H9 (cell line): ENCODE data around the gene SNX30. TPM values are rescaled to one million over a fixed set of nuclear protein-coding genes. Genes with fewer than 3 reads are reported as not detected.

ENCODE experiments used
- DNase-seq: peaks from one replicate; pipeline ENCODE4 v3.0.0-alpha.2; 2017
- H2AFZ ChIP-seq: one replicate; pipeline ENCODE4 v1.6.1; 2013; ENCODE audit warnings: mild to moderate bottlenecking, low read length, control low read depth, moderate library complexity
- H2AK5ac ChIP-seq: 2 replicates; pipeline ENCODE4 v1.6.1; 2013; ENCODE audit warnings: low read length, control low read depth, mixed read lengths; ENCODE audit not compliant: insufficient read length
- H2BK120ac ChIP-seq: one replicate; pipeline ENCODE4 v1.6.1; 2013; ENCODE audit warnings: low read depth, mild to moderate bottlenecking, low read length, control low read depth, inconsistent platforms; ENCODE audit not compliant: poor library complexity, severe bottlenecking
- H2BK12ac ChIP-seq: 2 replicates; pipeline ENCODE4 v1.6.1; 2013; ENCODE audit warnings: low read length, control low read depth, mixed read lengths, low read depth; ENCODE audit not compliant: insufficient read length
- H2BK15ac ChIP-seq: 2 replicates; pipeline ENCODE4 v1.6.1; 2013; ENCODE audit warnings: low read depth, low read length, control low read depth
- H2BK20ac ChIP-seq: one replicate; pipeline ENCODE4 v1.6.1; 2013; ENCODE audit warnings: low read depth, mild to moderate bottlenecking, low read length, control low read depth, inconsistent platforms; ENCODE audit not compliant: poor library complexity, severe bottlenecking
- H2BK5ac ChIP-seq: 2 replicates; pipeline ENCODE4 v1.6.1; 2013; ENCODE audit warnings: low read length, control low read depth, mixed read lengths; ENCODE audit not compliant: insufficient read length
- H3K14ac ChIP-seq: 2 replicates; pipeline ENCODE4 v1.6.1; 2013; ENCODE audit warnings: low read length, control low read depth; ENCODE audit not compliant: insufficient read depth
- H3K18ac ChIP-seq: 2 replicates; pipeline ENCODE4 v1.6.1; 2013; ENCODE audit warnings: low read depth, mild to moderate bottlenecking, mixed read lengths, low read length, control low read depth; ENCODE audit not compliant: insufficient read length
- H3K23ac ChIP-seq: 2 replicates; pipeline ENCODE4 v1.6.1; 2013; ENCODE audit warnings: low read length, control low read depth, mixed read lengths, low read depth; ENCODE audit not compliant: insufficient read length
- H3K23me2 ChIP-seq: 2 replicates; pipeline ENCODE4 v1.6.1; 2013; ENCODE audit warnings: low read depth, mild to moderate bottlenecking, mixed read lengths, low read length, control low read depth; ENCODE audit not compliant: insufficient read length, poor library complexity, severe bottlenecking
- H3K27ac ChIP-seq: 2 replicates; pipeline ENCODE4 v1.5.1; 2013; ENCODE audit warnings: low read length, control low read depth, mixed read lengths, low read depth; ENCODE audit not compliant: insufficient read length
- H3K27me3 ChIP-seq: 2 replicates; pipeline ENCODE4 v1.6.1; 2013; ENCODE audit warnings: low read length, control low read depth, inconsistent platforms; ENCODE audit not compliant: insufficient read depth
- H3K4ac ChIP-seq: 2 replicates; pipeline ENCODE4 v1.6.1; 2013; ENCODE audit warnings: low read depth, mild to moderate bottlenecking, control low read depth, inconsistent platforms, low read length, moderate library complexity
- H3K4me1 ChIP-seq: 2 replicates; pipeline ENCODE4 v1.6.1; 2013; ENCODE audit warnings: low read length, control low read depth, inconsistent platforms; ENCODE audit not compliant: insufficient read depth
- H3K4me2 ChIP-seq: 2 replicates; pipeline ENCODE4 v1.6.1; 2013; ENCODE audit warnings: low read length, control low read depth, mixed read lengths; ENCODE audit not compliant: insufficient read length, insufficient read depth
- H3K56ac ChIP-seq: 2 replicates; pipeline ENCODE4 v1.6.1; 2013; ENCODE audit warnings: low read depth, mild to moderate bottlenecking, mixed read lengths, low read length, control low read depth; ENCODE audit not compliant: insufficient read length
- H3K79me1 ChIP-seq: 2 replicates; pipeline ENCODE4 v1.6.1; 2013; ENCODE audit warnings: low read depth, mild to moderate bottlenecking, moderate library complexity, low read length, control low read depth, inconsistent platforms; ENCODE audit not compliant: insufficient read depth, poor library complexity, severe bottlenecking
- H3K79me2 ChIP-seq: 2 replicates; pipeline ENCODE4 v1.6.1; 2013; ENCODE audit warnings: low read length, control low read depth, inconsistent platforms; ENCODE audit not compliant: insufficient read depth
- H3K9ac ChIP-seq: 2 replicates; pipeline ENCODE4 v1.6.1; 2013; ENCODE audit warnings: low read length, control low read depth, mixed read lengths; ENCODE audit not compliant: insufficient read length; ENCODE audit errors: extremely low read depth
- H3K9me3 ChIP-seq: one replicate; pipeline ENCODE4 v1.6.1; 2013; ENCODE audit warnings: low read depth, low read length, inconsistent platforms; ENCODE audit not compliant: control insufficient read depth
- H3T11ph ChIP-seq: one replicate; pipeline ENCODE4 v1.6.1; 2013; ENCODE audit warnings: mild to moderate bottlenecking, low read length, control low read depth, inconsistent platforms
- H4K20me1 ChIP-seq: one replicate; pipeline ENCODE4 v1.6.1; 2013; ENCODE audit not compliant: control insufficient read depth, insufficient read length, insufficient read depth
- H4K5ac ChIP-seq: 2 replicates; pipeline ENCODE4 v1.6.1; 2013; ENCODE audit warnings: low read depth, mild to moderate bottlenecking, mixed read lengths, low read length, control low read depth; ENCODE audit not compliant: insufficient read length
- H4K8ac ChIP-seq: replicated peaks from 2 replicates; pipeline ENCODE4 v1.6.1; 2013; ENCODE audit warnings: low read length, control low read depth, mixed read lengths, low read depth; ENCODE audit not compliant: insufficient read length
- H4K91ac ChIP-seq: 2 replicates; pipeline ENCODE4 v1.6.1; 2013; ENCODE audit warnings: low read depth, mild to moderate bottlenecking, moderate library complexity, mixed read lengths, low read length, control low read depth; ENCODE audit not compliant: insufficient read length
- H3K27ac Mint-ChIP-seq, 3 experiments: 2 replicates in 2 of 3; 3 replicates in 1 of 3; pipeline ENCODE4 v1.8.0; 2020 to 2021; ENCODE audit warnings: mixed read lengths in 3 of 3, mild to moderate bottlenecking in 1 of 3, moderate library complexity in 1 of 3
- H3K27me3 Mint-ChIP-seq: 2 replicates; pipeline ENCODE4 v1.8.0; 2021; ENCODE audit warnings: low read depth, mild to moderate bottlenecking, moderate library complexity, mixed read lengths
- H3K36me3 Mint-ChIP-seq, 3 experiments: 2 replicates in 2 of 3; 3 replicates in 1 of 3; pipeline ENCODE4 v1.8.0; 2020 to 2021; ENCODE audit warnings: low read depth in 3 of 3, mixed read lengths in 3 of 3; ENCODE audit not compliant: insufficient read depth in 1 of 3
- H3K4me1 Mint-ChIP-seq, 2 experiments: 2 replicates each; pipeline ENCODE4 v1.8.0; 2020; ENCODE audit warnings: mixed read lengths in 2 of 2
- H3K4me3 Mint-ChIP-seq, 2 experiments: 2 replicates in 1 of 2; 3 replicates in 1 of 2; pipeline ENCODE4 v1.8.0; 2020 to 2021; ENCODE audit warnings: mild to moderate bottlenecking in 2 of 2, mixed read lengths in 2 of 2, moderate library complexity in 1 of 2
- H3K9me3 Mint-ChIP-seq, 2 experiments: 2 replicates in 1 of 2; 3 replicates in 1 of 2; pipeline ENCODE4 v1.8.0; 2020; ENCODE audit warnings: mild to moderate bottlenecking in 2 of 2, mixed read lengths in 2 of 2, moderate library complexity in 1 of 2
- CTCF ChIP-seq: fragments of 200-600 bp; sonication (generic); conservative IDR thresholded peaks from 3 replicates; pipeline ENCODE4 v1.8.0; 2021; ENCODE audit warnings: antibody characterized with exemption, mild to moderate bottlenecking
- WGBS: extraction: QIAGEN DNeasy Blood & Tissue Kit; methylation state at CpG from one replicate; pipeline ENCODE4 v1.1.7; 2013; ENCODE audit warnings: missing lambda C conversion rate, low lambda C conversion rate, mixed read lengths; ENCODE audit not compliant: insufficient read length; ENCODE audit errors: extremely low coverage; 5-methylcytosine and 5-hydroxymethylcytosine counted together
- total RNA-seq: library from RNA; stranded (reverse); gene quantifications from 2 replicates; pipeline ENCODE4 v1.2.1, GENCODE V29; 2021

Gene SNX30
- total RNA-seq, 1 experiment from 2014 or later, result 10.3 TPM

DNA sequence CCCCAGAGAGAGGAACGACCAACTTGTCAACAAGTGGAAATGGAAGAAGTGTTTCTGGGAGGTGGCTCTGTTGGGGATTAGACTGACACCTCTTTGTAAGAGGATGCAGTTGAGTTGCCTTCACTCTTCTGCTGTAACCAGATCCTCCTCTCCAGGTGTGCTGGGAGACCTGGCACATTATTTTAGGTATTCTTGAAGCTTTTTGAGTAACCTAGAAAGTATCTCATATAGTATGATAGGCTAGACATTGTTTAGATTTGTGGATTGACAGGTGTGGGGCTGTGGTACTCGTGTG is 21.6 kb downstream of the SNX30 start:
- Histone ChIP-seq H3K4me2 (no peak overlapping the region), H2AFZ (no peak overlapping the region), H3K14ac (no peak overlapping the region), H3K56ac (no peak overlapping the region), H3K9me3 (no peaks in the 10 kb centered on the region), H2BK120ac (no peak overlapping the region), H2BK15ac (no peak overlapping the region), H3T11ph (no peak overlapping the region), H3K79me2 (no peaks in the 10 kb centered on the region), H2BK20ac (no peak overlapping the region), H4K5ac (no peak overlapping the region), H2AK5ac (no peak overlapping the region), H3K27ac (no peak overlapping the region), H4K8ac (no peak overlapping the region), H3K23ac (no peak overlapping the region), H3K79me1 (no peaks in the 10 kb centered on the region), H3K9ac (no peak overlapping the region), H3K4me1 (peaks cover 4% of the 10 kb centered on the region; the same call in 1 of the 2 replicates), H3K27me3 (no peaks in the 10 kb centered on the region), H2BK5ac (no peak overlapping the region), H3K18ac (no peak overlapping the region), H2BK12ac (no peak overlapping the region), H3K23me2 (no peaks in the 10 kb centered on the region), H4K20me1 (no peaks in the 10 kb centered on the region), H3K4ac (no peak overlapping the region), H4K91ac (no peak overlapping the region)
- no peak overlapping the region for H3K27ac Mint-ChIP-seq
- peaks cover 25 to 28% of the 10 kb centered on the region in 2 experiments for H3K4me1 Mint-ChIP-seq
- WGBS, result no CpG with 5 or more reads among the region's 2 CpGs
- no peaks in the 10 kb centered on the region for H3K9me3 Mint-ChIP-seq
- no peak for TF ChIP-seq CTCF
- H3K36me3 Mint-ChIP-seq, result peaks cover 0 to 4% (median 1%) of the 10 kb centered on the region in 3 experiments; a peak in 2 of 7 replicates
- no peak overlapping the region for H3K4me3 Mint-ChIP-seq
- H3K27me3 Mint-ChIP-seq, result no peaks in the 10 kb centered on the region
- DNase-seq, result no peak
